GM20431 (cell line): ENCODE results near the gene PLAC8.
"Not testable (repeated sequence)": the region's sequence is repeated elsewhere in the genome, so short reads cannot be mapped to it uniquely, and the experiment has no call there.

Experiments
- in situ Hi-C: fragments of 300-500 bp; cut with MseI, MboI; formaldehyde crosslinking; loops from one replicate; pipeline ENCODE4 v1.15.0; 2020; ENCODE audit warnings: low sequenced_read_pairs; ENCODE audit not compliant: unreplicated experiment

The PLAC8 gene

GRCh38 chr4:83114576-83114975 lies at the start of gene PLAC8:
TSS of gene PLAC8 (minus strand) at chr4:83114729. CDS start at chr4:83107921, 6,808 bp downstream.
- in situ Hi-C loops: no loop called here

GRCh38 chr4:83153417-83153816 lies 38.9 kb upstream of the PLAC8 start:
- in situ Hi-C loops: no loop called here

- in situ Hi-C loops: no loop called here
Observed at GRCh38 chr4:83152746-83153145, 38.2 kb upstream of the PLAC8 start.

- in situ Hi-C loops: no loop called here
Observed at GRCh38 chr4:83151651-83152050, 37.1 kb upstream of the PLAC8 start.

GRCh38 chr4:83150653-83151330 lies 36.3 kb upstream of the PLAC8 start:
- in situ Hi-C loops: no loop called here

GRCh38 chr4:83149865-83150652 lies 35.5 kb upstream of the PLAC8 start:
- in situ Hi-C loops: no loop called here

- in situ Hi-C loops: no loop called here
Observed at GRCh38 chr4:83146841-83147240, 32.3 kb upstream of the PLAC8 start.

GRCh38 chr4:83145776-83146175 lies 31.2 kb upstream of the PLAC8 start:
- in situ Hi-C loops: not testable (repeated sequence)

- in situ Hi-C loops: no loop called here
Observed at GRCh38 chr4:83139514-83140156, 25.1 kb upstream of the PLAC8 start.

- in situ Hi-C loops: no loop called here
Observed at GRCh38 chr4:83138946-83139345, 24.4 kb upstream of the PLAC8 start.

- in situ Hi-C loops: no loop called here
Observed at GRCh38 chr4:83132065-83132464, 17.5 kb upstream of the PLAC8 start.

- in situ Hi-C loops: no loop called here
Observed at GRCh38 chr4:83129264-83129663, 14.7 kb upstream of the PLAC8 start.

GRCh38 chr4:83128240-83128929 lies 13.9 kb upstream of the PLAC8 start:
- in situ Hi-C loops: no loop called here

GRCh38 chr4:83125738-83126141 lies 11.2 kb upstream of the PLAC8 start:
- in situ Hi-C loops: no loop called here

- in situ Hi-C loops: no loop called here
Observed at GRCh38 chr4:83124111-83124780, 9.7 kb upstream of the PLAC8 start.

- in situ Hi-C loops: no loop called here
Observed at GRCh38 chr4:83121246-83121645, 6.7 kb upstream of the PLAC8 start.

- in situ Hi-C loops: no loop called here
Observed at GRCh38 chr4:83118869-83119268, 4.3 kb upstream of the PLAC8 start.

- in situ Hi-C loops: no loop called here
Observed at GRCh38 chr4:83115656-83116285, 1.2 kb upstream of the PLAC8 start.

GRCh38 chr4:83115000-83115399 lies 471 bp upstream of the PLAC8 start:
- in situ Hi-C loops: no loop called here

GRCh38 chr4:83113429-83113786 lies 1.1 kb downstream of the PLAC8 start:
- in situ Hi-C loops: no loop called here
